ENCODE results near the gene NFILZ.
"Not testable (repeated sequence)": the region's sequence is repeated elsewhere in the genome, so short reads cannot be mapped to it uniquely, and the experiment has no call there.

Gene NFILZ

GRCh38 chr19:8611391-8611876 lies 19.0 kb upstream of the NFILZ start:
- no peak for DNase-seq (ENCODE audit: low spot score)
- no peak for FAIRE-seq

DNA sequence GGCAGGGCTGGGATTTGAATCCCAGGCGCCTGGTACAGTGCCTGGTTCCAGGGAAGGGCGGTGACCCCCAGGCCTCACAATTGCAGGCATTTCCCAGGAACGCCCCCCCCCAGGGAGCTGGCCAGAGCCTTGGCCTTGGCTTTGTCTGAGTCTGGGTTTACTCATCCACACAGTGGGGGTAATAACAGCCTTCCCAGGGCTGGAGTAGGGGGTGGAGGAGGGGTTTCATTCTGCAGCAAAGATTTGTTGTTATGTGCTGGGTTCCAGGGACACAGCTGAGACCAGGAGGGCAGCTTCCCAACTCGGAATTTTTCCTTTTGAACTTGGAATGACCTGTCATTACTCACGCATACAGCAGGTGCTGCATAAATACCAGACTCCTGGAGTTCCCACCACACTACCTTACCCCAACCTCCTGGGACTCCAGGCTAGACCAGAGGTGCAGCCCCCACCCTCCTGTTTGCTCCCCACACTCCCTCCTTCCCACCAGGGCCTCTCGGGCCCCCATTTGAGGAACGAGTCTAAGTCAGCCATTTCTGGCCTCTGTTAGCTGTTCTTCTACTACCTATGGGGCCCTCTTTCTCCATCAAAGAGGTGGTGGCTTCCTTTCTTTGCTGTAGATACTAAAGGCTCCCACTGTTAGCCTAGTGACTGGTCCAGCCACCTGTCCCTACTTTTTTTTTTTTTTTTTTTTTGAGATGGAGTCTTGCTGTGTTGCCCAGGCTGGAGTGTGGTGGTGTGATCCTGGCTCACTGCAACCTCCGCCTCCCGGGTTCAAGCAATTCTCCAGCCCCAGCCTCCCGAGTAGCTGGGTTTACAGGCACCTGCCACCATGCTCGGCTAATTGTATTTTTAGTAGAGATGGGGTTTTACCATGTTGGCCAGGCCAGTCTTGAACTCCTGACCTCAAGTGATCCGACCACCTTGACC lies 18.3 kb upstream of the NFILZ start:
- FAIRE-seq (no peak), DNase-seq (ENCODE audit: low spot score) (peak; percentile 58)

- FAIRE-seq (no peak), DNase-seq (ENCODE audit: low spot score) (no peak)
Measured at GRCh38 chr19:8612807-8613171, 17.6 kb upstream of the NFILZ start.

DNA sequence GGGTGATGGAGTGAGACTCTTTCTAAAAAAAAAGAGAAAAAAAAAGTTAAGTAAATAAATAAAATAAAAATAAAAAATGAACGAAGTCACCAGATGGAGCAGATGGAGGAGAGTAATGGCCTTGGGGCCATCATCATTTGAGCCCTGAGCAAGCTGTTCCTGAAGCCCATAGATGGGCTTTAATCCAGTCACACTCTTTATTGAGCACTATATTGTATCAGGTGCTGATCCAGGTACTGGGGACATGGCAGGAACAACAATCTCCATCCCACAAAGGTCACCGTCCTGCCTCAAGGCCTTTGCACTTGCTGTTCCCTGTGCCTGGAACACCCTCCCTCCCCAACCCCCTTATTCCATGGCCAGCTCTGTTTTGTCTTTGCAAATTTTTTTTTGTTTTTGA lies 16.0 kb upstream of the NFILZ start:
- FAIRE-seq (no peak), DNase-seq (ENCODE audit: low spot score) (no peak)

DNA sequence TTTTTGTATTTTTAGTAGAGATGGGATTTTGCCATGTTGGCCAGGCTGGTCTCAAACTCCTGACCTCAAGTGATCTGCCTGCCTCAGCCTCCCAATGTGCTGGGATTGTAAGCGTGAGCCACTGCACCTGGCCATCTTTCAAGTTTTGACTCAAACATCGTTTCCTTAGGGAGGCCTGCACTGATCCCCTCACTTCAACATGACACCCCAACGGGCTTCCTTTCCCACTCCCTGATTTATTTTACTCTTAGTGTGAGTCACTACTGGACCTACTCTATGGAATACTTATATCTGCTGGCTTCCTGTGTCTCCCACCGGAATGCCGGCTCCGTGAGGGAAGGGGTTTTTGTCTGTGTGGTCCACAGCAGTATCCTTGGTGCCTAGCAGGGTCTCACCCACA lies 15.4 kb upstream of the NFILZ start:
- FAIRE-seq (no peak), DNase-seq (ENCODE audit: low spot score) (no peak)

- FAIRE-seq, result no peak
Measured at GRCh38 chr19:8615813-8616596, 14.4 kb upstream of the NFILZ start.

DNA sequence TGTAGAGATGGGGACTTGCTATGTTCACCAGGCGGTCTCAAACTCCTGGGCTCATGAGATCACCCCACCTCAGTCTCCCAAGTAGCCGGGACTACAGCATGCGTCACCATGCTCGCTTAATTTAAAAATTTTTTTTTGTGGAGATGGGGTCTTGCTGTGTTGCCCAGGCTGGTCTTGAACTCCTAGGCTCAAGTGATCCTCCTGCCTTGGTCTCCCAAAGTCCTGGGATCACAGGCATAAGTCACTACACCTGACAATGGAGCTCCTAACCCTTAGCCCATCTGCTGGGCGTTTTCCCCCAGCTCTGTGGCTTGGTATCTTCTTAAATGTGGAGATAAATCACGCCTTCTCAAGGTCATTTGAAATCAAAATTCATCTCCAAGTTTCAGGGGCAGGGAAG lies 13.6 kb upstream of the NFILZ start:
- no peak for FAIRE-seq
- DNase-seq (ENCODE audit: low spot score), result no peak

More at GRCh38 chr19:8615813-8616596, 14.4 kb upstream of the NFILZ start:
- no peak for DNase-seq (ENCODE audit: low spot score)

- FAIRE-seq, result not testable (repeated sequence)
Measured at GRCh38 chr19:8617325-8617724, 13.1 kb upstream of the NFILZ start.

GRCh38 chr19:8617984-8618383 lies 12.4 kb upstream of the NFILZ start:
- DNase-seq (ENCODE audit: low spot score), result no peak
- FAIRE-seq, result no peak

More at GRCh38 chr19:8617325-8617724, 13.1 kb upstream of the NFILZ start:
- not testable (repeated sequence) for DNase-seq (ENCODE audit: low spot score)

- DNase-seq (ENCODE audit: low spot score), result no peak
- no peak for FAIRE-seq
Measured at GRCh38 chr19:8618751-8619150, 11.7 kb upstream of the NFILZ start.

GRCh38 chr19:8622886-8623285 lies 7.5 kb upstream of the NFILZ start:
- FAIRE-seq; DNase-seq (ENCODE audit: low spot score): not testable (repeated sequence)

- FAIRE-seq (no peak), DNase-seq (ENCODE audit: low spot score) (no peak)
Measured at GRCh38 chr19:8626842-8627241, 3.6 kb upstream of the NFILZ start.

GRCh38 chr19:8629184-8629583 lies 1.2 kb upstream of the NFILZ start:
- FAIRE-seq, result no peak

GRCh38 chr19:8630796-8631424 lies 477 bp downstream of the NFILZ start:
- FAIRE-seq, result no peak

More at GRCh38 chr19:8629184-8629583, 1.2 kb upstream of the NFILZ start:
- DNase-seq (ENCODE audit: low spot score), result no peak

DNA sequence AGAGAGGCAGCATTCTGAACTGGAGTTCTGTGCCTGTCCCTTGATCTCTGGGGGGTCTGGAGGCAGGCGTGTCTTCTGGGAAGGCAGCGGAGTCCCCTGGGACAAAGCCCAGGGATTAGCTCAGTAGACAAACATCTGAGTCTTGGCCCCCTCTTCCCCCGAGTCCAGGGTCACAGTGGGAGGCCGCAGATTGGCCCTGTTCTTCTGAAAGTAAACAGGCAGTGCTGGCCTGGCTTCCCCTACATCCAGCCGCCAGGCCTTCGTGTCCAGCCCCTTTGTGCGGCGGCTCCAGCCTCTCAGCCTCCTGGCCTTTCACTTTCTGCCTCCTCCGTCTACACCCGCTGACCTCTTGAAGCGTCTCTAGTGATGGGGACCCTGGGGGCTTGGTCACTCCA lies 989 bp downstream of the NFILZ start:
- DNase-seq (ENCODE audit: low spot score) (peak; percentile 51), FAIRE-seq (no peak)

More at GRCh38 chr19:8630796-8631424, 477 bp downstream of the NFILZ start:
- no peak for DNase-seq (ENCODE audit: low spot score)

GRCh38 chr19:8635422-8635821 lies 5.0 kb downstream of the NFILZ start:
- FAIRE-seq, result no peak

DNA sequence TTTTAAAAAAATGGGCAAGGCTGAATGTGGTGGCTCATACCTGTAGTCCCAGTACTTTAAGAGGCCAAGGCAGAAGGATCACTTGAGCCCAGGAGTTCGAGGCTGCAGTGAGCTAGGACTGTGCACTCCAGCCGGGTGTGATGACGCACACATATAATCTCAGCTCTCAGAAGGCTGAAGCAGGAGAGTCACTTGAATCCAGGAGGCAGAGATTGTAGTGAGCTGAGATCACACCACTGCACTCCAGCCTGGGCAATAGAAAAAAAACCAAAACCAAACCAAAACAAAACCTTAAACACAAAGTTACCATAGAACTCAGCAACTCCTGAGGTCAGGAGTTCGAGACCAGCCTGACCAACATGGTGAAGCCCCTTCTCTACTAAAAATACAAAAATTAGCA lies 6.6 kb downstream of the NFILZ start:
- not testable (repeated sequence) for FAIRE-seq; DNase-seq (ENCODE audit: low spot score)

More at GRCh38 chr19:8635422-8635821, 5.0 kb downstream of the NFILZ start:
- DNase-seq (ENCODE audit: low spot score), result no peak

- DNase-seq (ENCODE audit: low spot score), result peak; percentile 59
- no peak for FAIRE-seq
Measured at GRCh38 chr19:8638078-8638619, 7.7 kb downstream of the NFILZ start.

GRCh38 chr19:8639821-8640401 lies 9.5 kb downstream of the NFILZ start:
- no peak for FAIRE-seq
- DNase-seq (ENCODE audit: low spot score), result no peak

DNA sequence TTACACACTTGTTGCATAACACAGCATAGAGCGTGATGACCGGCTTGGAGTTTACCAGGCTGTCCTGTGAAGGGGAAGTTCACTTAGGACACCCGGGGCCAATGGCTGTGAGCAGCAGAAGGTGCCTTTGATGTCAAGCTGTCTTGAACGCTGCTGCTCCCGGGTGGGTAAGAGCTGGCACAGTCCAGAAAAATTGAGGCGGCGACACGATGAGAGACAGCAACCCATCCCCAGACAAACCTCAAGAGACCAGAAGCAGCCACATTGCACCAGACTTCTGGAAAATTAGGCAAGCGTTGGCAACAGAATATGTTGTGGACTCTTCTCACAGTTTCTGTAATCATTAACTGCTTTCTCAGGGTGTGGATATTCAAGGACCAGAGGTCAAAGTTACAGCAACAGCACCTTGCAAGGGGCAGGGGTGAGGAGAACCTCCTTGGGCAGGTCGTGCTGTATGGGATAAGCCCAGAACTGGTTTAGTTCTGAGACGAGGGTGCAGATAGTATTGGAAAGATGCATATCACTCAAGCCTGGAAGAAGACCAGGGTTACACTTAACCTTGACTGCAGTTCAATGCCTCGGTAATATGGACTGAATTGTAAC lies 10.1 kb downstream of the NFILZ start:
- DNase-seq (ENCODE audit: low spot score), result no peak
- FAIRE-seq, result no peak
